CD14-positive monocyte (primary cell): Measurements from ENCODE around the gene CLDN6. TPM values are rescaled to one million over a fixed set of nuclear protein-coding genes. Genes with fewer than 3 reads are reported as not detected.
"Not testable (repeated sequence)": the region's sequence is repeated elsewhere in the genome, so short reads cannot be mapped to it uniquely, and the experiment has no call there.

ENCODE experiments used
- DNase-seq, 3 donors: peaks; one replicate each; pipeline ENCODE4 v3.0.0-alpha.2; 2011 to 2022
- H2AFZ ChIP-seq: 2 replicates; pipeline ENCODE4 v1.6.0; 2012; ENCODE audit warnings: mild to moderate bottlenecking, low read depth, low read length, inconsistent platforms; ENCODE audit not compliant: insufficient read depth, poor library complexity, severe bottlenecking
- H3K27ac ChIP-seq, 2 donors: 1 replicate in 1 of 2; 2 replicates in 1 of 2; pipeline ENCODE4 v1.5.1; 2012 to 2013; ENCODE audit warnings: low read length in 2 of 2, control low read depth in 1 of 2, inconsistent platforms in 1 of 2, low read depth in 1 of 2, mild to moderate bottlenecking in 1 of 2
- H3K27me3 ChIP-seq, 2 donors: one replicate each; pipeline versions ENCODE4 v1.6.0 to v1.6.1; 2011 to 2013; ENCODE audit warnings: low read length in 2 of 2; ENCODE audit not compliant: control insufficient read depth in 2 of 2, insufficient read depth in 2 of 2
- H3K36me3 ChIP-seq, 2 donors: replicated peaks in 1 of 2; 1 replicate in 1 of 2; 2 replicates in 1 of 2; pipeline versions ENCODE4 v1.5.1 to v1.6.1; 2012 to 2013; ENCODE audit warnings: low read length in 2 of 2, control low read depth in 1 of 2, inconsistent platforms in 1 of 2, mild to moderate bottlenecking in 1 of 2; ENCODE audit not compliant: insufficient read depth in 2 of 2, control insufficient read depth in 1 of 2
- H3K4me1 ChIP-seq, 2 donors: 1 replicate in 1 of 2; 2 replicates in 1 of 2; pipeline versions ENCODE4 v1.5.1 to v1.6.1; 2012 to 2013; ENCODE audit warnings: low read length in 2 of 2, control low read depth in 1 of 2, inconsistent platforms in 1 of 2, mild to moderate bottlenecking in 1 of 2, moderate library complexity in 1 of 2; ENCODE audit not compliant: insufficient read depth in 2 of 2, control insufficient read depth in 1 of 2
- H3K4me2 ChIP-seq: replicated peaks from 2 replicates; pipeline ENCODE3; 2012; ENCODE audit warnings: low read length, moderate library complexity, mild to moderate bottlenecking; ENCODE audit not compliant: poor library complexity, severe bottlenecking; ENCODE audit errors: extremely low read depth
- H3K4me3 ChIP-seq, 3 experiments: fragments of 200-600 bp in 1 of 3; sonication (generic) in 1 of 3; replicated peaks in 1 of 3; 1 replicate in 2 of 3; 2 replicates in 1 of 3; pipeline ENCODE4 v1.5.1; 2011 to 2013; ENCODE audit warnings: low read length in 3 of 3, mild to moderate bottlenecking in 3 of 3, control low read depth in 2 of 3, low read depth in 2 of 3, inconsistent platforms in 1 of 3, moderate library complexity in 1 of 3
- H3K79me2 ChIP-seq: 2 replicates; pipeline ENCODE4 v1.6.0; 2012; ENCODE audit warnings: mild to moderate bottlenecking, control low read depth, inconsistent platforms, low read length, moderate library complexity; ENCODE audit not compliant: insufficient read depth
- H3K9ac ChIP-seq: 2 replicates; pipeline ENCODE4 v1.6.0; 2017; ENCODE audit warnings: low read length, mild to moderate bottlenecking; ENCODE audit not compliant: insufficient read depth, poor library complexity, severe bottlenecking
- H3K9me3 ChIP-seq, 2 donors: replicated peaks in 1 of 2; 1 replicate in 1 of 2; 2 replicates in 1 of 2; pipeline versions ENCODE4 v1.5.1 to v1.6.1; 2012 to 2013; ENCODE audit warnings: low read length in 2 of 2, control low read depth in 1 of 2; ENCODE audit not compliant: control insufficient read depth in 1 of 2, insufficient read depth in 1 of 2
- H4K20me1 ChIP-seq: 2 replicates; pipeline ENCODE4 v1.6.0; 2012; ENCODE audit warnings: mild to moderate bottlenecking, low read length, control low read depth, moderate library complexity; ENCODE audit not compliant: insufficient read depth
- H3K27ac Mint-ChIP-seq, 7 donors: one replicate each; pipeline ENCODE4 v1.8.0; 2020; ENCODE audit warnings: mild to moderate bottlenecking in 7 of 7, mixed read lengths in 7 of 7, moderate library complexity in 6 of 7, inconsistent platforms in 2 of 7
- H3K27me3 Mint-ChIP-seq, 3 donors: one replicate each; pipeline ENCODE4 v1.8.0; 2021 to 2022; ENCODE audit warnings: low read depth in 3 of 3, mild to moderate bottlenecking in 3 of 3, mixed read lengths in 3 of 3, moderate library complexity in 3 of 3, inconsistent platforms in 1 of 3
- H3K36me3 Mint-ChIP-seq, 2 donors: one replicate each; pipeline ENCODE4 v1.8.0; 2020; ENCODE audit warnings: mixed read lengths in 2 of 2, inconsistent platforms in 1 of 2, mild to moderate bottlenecking in 1 of 2
- H3K4me1 Mint-ChIP-seq: one replicate; pipeline ENCODE4 v1.8.0; 2020; ENCODE audit warnings: mild to moderate bottlenecking, mixed read lengths
- H3K4me3 Mint-ChIP-seq, 2 donors: one replicate each; pipeline ENCODE4 v1.8.0; 2020; ENCODE audit warnings: mild to moderate bottlenecking in 2 of 2, mixed read lengths in 2 of 2, moderate library complexity in 1 of 2
- H3K9me3 Mint-ChIP-seq, 7 donors: one replicate each; pipeline ENCODE4 v1.8.0; 2020 to 2022; ENCODE audit warnings: mixed read lengths in 7 of 7, mild to moderate bottlenecking in 6 of 7, moderate library complexity in 6 of 7, inconsistent platforms in 2 of 7
- WGBS: methylation state at CpG from one replicate; pipeline ENCODE4 v1.1.5; 2013; ENCODE audit warnings: missing lambda C conversion rate; ENCODE audit not compliant: insufficient coverage; 5-methylcytosine and 5-hydroxymethylcytosine counted together
- intact Hi-C, 2 donors: fragments of 100-400 bp; cut with micrococcal nuclease; formaldehyde crosslinking; loops; one replicate each; pipeline versions ENCODE4 v1.15.0 to v1.15.1; 2023
- polyA plus RNA-seq, 3 donors: library from polyadenylated mRNA; depleted of rRNA in 1 of 3; unstranded in 2 of 3; stranded (reverse) in 1 of 3; fragments of 300-500 nt in 2 of 3; fragments of >200 nt in 1 of 3; fragmentation: Illumina TruSeq in 2 of 3; gene quantifications; 1 replicate in 2 of 3; 2 replicates in 1 of 3; pipeline ENCODE4 v1.2.3, GENCODE V29; 2012 to 2021
- TF ChIP-seq, protein P1 (sequence below): fragments of 200-600 bp; IDR thresholded peaks from one replicate; pipeline ENCODE4 v1.8.0; 2022; ENCODE audit warnings: antibody characterized with exemption, mild to moderate bottlenecking

The CLDN6 gene
- polyA plus RNA-seq, 3 donors: not detected

DNA sequence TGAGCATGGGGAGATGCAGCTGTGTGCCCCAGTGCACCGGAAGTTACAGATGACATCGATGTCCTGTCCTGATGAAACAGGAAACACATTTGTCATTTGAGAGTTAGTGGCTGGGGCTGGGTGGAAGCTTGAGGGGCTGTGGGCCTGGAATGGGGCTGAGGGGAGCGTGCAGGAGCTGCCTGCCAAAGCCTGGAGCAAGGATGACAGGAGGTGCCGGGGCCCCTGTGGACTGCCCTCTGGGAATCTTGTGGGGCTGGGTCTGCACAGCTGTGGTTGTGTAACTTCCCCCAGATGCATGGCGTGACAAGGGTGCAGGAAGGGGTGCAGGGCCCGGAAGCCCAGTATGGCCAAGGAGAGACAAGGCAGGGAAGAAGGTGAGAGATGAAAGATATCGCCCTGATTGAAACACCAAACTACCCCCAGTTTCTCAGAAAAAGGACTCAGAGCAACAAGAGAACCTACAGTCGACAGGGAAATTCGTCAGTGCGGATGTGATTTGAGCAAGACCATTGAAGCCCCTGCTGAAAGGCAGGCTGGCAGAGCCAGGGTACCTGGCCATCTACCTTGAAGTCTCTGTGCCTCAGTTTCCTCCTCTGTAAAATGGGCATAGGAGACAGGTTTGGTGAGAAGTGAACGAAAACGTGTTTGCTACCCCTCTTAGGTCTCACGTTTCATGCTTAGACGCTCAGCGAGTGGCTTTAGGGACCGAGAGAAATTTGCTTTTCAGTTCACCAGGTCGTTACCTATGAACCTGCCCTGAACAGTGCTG is 37.2 kb upstream of the CLDN6 start:
- H2AFZ ChIP-seq: peak overlapping the region; percentile 59
- Mint-ChIP-seq H3K27ac (peak overlapping the region; percentile 85 to 93 (median 89)), H3K36me3 (peaks cover 22 to 39% of the 10 kb centered on the region in 2 donors), H3K4me3 (peak overlapping the region; percentile 70 to 74), H3K9me3 (peaks cover 0 to 1% (median 0%) of the 10 kb centered on the region in 7 donors), H3K27me3 (peaks cover 3 to 8% (median 8%) of the 10 kb centered on the region in 3 donors), H3K4me1 (peaks cover 72% of the 10 kb centered on the region)
- intact Hi-C loops: loop anchor here in 1 of 2 donors (5.0 kb wide), 1 partner anchor 72 kb away; no protein-coding TSS in a partner anchor
- H3K4me3 ChIP-seq: peak overlapping the region in 1 of 3 experiments; percentile 58
- DNase-seq: peak; percentile 60 to 76 (median 65)
- no peaks in the 10 kb centered on the region for H3K27me3 ChIP-seq
- TF ChIP-seq, protein P1, sequence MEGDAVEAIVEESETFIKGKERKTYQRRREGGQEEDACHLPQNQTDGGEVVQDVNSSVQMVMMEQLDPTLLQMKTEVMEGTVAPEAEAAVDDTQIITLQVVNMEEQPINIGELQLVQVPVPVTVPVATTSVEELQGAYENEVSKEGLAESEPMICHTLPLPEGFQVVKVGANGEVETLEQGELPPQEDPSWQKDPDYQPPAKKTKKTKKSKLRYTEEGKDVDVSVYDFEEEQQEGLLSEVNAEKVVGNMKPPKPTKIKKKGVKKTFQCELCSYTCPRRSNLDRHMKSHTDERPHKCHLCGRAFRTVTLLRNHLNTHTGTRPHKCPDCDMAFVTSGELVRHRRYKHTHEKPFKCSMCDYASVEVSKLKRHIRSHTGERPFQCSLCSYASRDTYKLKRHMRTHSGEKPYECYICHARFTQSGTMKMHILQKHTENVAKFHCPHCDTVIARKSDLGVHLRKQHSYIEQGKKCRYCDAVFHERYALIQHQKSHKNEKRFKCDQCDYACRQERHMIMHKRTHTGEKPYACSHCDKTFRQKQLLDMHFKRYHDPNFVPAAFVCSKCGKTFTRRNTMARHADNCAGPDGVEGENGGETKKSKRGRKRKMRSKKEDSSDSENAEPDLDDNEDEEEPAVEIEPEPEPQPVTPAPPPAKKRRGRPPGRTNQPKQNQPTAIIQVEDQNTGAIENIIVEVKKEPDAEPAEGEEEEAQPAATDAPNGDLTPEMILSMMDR: no peak
- H3K27ac ChIP-seq: peak overlapping the region; percentile 54 to 78
- H3K9me3 ChIP-seq: no peaks in the 10 kb centered on the region
- no peaks in the 10 kb centered on the region for H3K79me2 ChIP-seq
- peaks cover 84 to 98% of the 10 kb centered on the region in 2 donors for H3K4me1 ChIP-seq
- H3K9ac ChIP-seq: peak overlapping the region; percentile 24
- peak overlapping the region; percentile 64 for H3K4me2 ChIP-seq
- WGBS: 51% methylated on average over 12 of the region's 17 CpGs
- no peaks in the 10 kb centered on the region for H3K36me3 ChIP-seq
- H4K20me1 ChIP-seq: no peaks in the 10 kb centered on the region

DNA sequence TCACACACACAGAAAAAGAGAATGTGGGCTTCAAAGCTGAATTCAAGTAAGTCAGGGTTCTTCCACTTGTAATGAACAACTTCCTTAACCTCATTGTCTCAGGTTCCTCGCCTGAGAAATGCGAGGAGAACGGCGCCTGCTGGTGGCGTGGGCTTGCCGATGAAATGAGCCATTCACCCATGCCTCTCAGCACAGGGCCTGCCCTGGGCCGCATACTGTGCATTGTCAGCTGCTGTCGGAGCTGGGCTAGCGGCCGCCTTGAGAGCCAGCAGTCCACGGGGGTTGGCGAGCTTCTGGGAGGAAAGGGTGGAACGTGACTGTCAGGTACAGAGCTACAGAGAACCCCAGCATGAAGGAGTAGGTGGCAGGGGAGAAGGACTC is 35.3 kb upstream of the CLDN6 start:
- Mint-ChIP-seq H3K27ac (peak overlapping the region in 2 of 7 donors; percentile 35 to 76), H3K27me3 (peaks cover 3 to 11% (median 10%) of the 10 kb centered on the region in 3 donors), H3K36me3 (peaks cover 24 to 46% of the 10 kb centered on the region in 2 donors), H3K4me1 (peaks cover 77% of the 10 kb centered on the region)
- WGBS: no CpG with 5 or more reads among the region's 13 CpGs
- H3K4me2 ChIP-seq, DNase-seq, H3K27me3 ChIP-seq, H3K36me3 ChIP-seq, H3K27ac ChIP-seq, H4K20me1 ChIP-seq, H3K79me2 ChIP-seq, intact Hi-C loops, H3K4me3 Mint-ChIP-seq, H3K9me3 ChIP-seq, H3K9ac ChIP-seq, H3K9me3 Mint-ChIP-seq, H2AFZ ChIP-seq: not testable (repeated sequence)
- Histone ChIP-seq H3K4me1 (peaks cover 91 to 100% of the 10 kb centered on the region in 2 donors), H3K4me3 (peak overlapping the region in 1 of 3 experiments; percentile 36)

DNA sequence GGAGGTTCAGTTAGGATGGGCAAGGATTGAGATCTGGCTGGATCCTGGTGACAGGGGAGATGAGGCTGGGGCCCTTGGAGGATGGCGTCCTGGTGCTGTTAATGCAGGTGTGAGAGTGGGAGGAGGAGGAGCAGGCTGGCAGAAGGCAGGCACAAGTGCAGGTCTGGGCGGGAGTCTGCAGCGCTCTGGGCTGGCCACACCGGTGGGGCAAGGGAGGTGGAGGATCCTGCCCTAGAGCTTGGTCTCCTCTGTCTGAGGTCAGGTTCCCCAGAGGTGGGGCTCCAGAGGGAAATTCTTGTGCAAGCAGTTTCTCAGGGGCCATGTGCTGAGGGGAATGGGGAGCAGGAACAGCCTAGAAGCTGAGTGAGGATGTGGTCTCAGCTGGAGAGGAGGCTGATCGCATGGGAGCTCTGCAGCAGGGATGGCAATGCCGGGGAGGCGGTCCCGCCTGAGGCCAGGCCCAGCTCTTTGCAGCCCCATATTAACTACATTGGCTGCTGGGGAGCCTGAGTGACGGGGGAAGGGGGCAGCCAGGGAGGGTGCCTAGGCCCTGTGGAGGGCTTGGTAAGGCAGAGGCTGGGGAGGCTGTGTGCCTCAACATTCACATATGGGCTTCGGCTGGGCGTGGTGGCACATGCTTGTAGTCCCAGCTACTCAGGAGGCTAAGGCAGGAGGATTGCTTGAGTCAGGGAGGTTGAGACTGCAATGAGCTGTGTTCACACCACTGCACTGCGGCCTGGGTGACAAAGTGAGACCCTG is 34.8 kb upstream of the CLDN6 start:
- peaks cover 92 to 100% of the 10 kb centered on the region in 2 donors for H3K4me1 ChIP-seq
- intact Hi-C loops, DNase-seq, H3K9me3 ChIP-seq, H3K4me3 ChIP-seq, H4K20me1 ChIP-seq, H3K27ac Mint-ChIP-seq, H3K27ac ChIP-seq, H3K27me3 ChIP-seq, H3K9me3 Mint-ChIP-seq, H2AFZ ChIP-seq, H3K9ac ChIP-seq, H3K36me3 ChIP-seq, H3K79me2 ChIP-seq, H3K4me2 ChIP-seq: not testable (repeated sequence)
- Mint-ChIP-seq H3K4me3 (peak overlapping the region in 1 of 2 donors; percentile 46), H3K27me3 (peaks cover 3 to 11% (median 11%) of the 10 kb centered on the region in 3 donors), H3K36me3 (peaks cover 24 to 46% of the 10 kb centered on the region in 2 donors), H3K4me1 (peaks cover 82% of the 10 kb centered on the region)
- no CpG with 5 or more reads among the region's 12 CpGs for WGBS
